ENCODE data around the gene SORBS1. TPM values are rescaled to one million over a fixed set of nuclear protein-coding genes. Genes with fewer than 3 reads are reported as not detected.

The SORBS1 gene
- total RNA-seq, 1 donor from 2014 or later: 116 TPM

- intact Hi-C loops (cut with DNase I): no loop called here
- Histone ChIP-seq H3K27me3 (no peaks in the 10 kb centered on the region), H3K4me3 (no peak overlapping the region), H3K36me3 (no peaks in the 10 kb centered on the region), H3K27ac (peak overlapping the region; percentile 91), H3K9me3 (no peaks in the 10 kb centered on the region), H3K4me1 (peaks cover 84% of the 10 kb centered on the region)
- DNase-seq (ENCODE audit: extremely low spot score in 2 of 2): peak in 1 of 2 donors; percentile 86
- TF ChIP-seq POLR2AphosphoS5 (IDR thresholded peaks at IDR 0.05; ENCODE audit: insufficient read depth in 1 of 2, low read depth in 1 of 2) (no peak), POLR2A (IDR thresholded peaks at IDR 0.05) (no peak), CTCF (IDR thresholded peaks at IDR 0.05) (no peak)
Observed at GRCh38 chr10:95277201-95277570, 284.0 kb downstream of the SORBS1 start.

GRCh38 chr10:95276367-95277200, 284.6 kb downstream of the SORBS1 start:
- H3K4me3 ChIP-seq: no peak overlapping the region
- peak overlapping the region; percentile 91 for H3K27ac ChIP-seq
- TF ChIP-seq POLR2A (IDR thresholded peaks at IDR 0.05) (no peak), CTCF (IDR thresholded peaks at IDR 0.05) (no peak), POLR2AphosphoS5 (IDR thresholded peaks at IDR 0.05; ENCODE audit: insufficient read depth in 1 of 2, low read depth in 1 of 2) (no peak)
- H3K9me3 ChIP-seq: no peaks in the 10 kb centered on the region
- no peaks in the 10 kb centered on the region for H3K27me3 ChIP-seq
- DNase-seq (ENCODE audit: extremely low spot score in 2 of 2): peak in 1 of 2 donors; percentile 78
- H3K36me3 ChIP-seq: no peaks in the 10 kb centered on the region
- peaks cover 84% of the 10 kb centered on the region for H3K4me1 ChIP-seq
- intact Hi-C loops (cut with DNase I): no loop called here

- H3K9me3 ChIP-seq: no peaks in the 10 kb centered on the region
- intact Hi-C loops (cut with DNase I): no loop called here
- H3K4me1 ChIP-seq: peaks cover 76% of the 10 kb centered on the region
- peak overlapping the region; percentile 91 for H3K27ac ChIP-seq
- H3K27me3 ChIP-seq: no peaks in the 10 kb centered on the region
- DNase-seq (ENCODE audit: extremely low spot score in 2 of 2): peak in 1 of 2 donors; percentile 75
- TF ChIP-seq CTCF (IDR thresholded peaks at IDR 0.05): no peak
- peak in 1 of 2 donors; percentile 6 for TF ChIP-seq POLR2A (IDR thresholded peaks at IDR 0.05)
- TF ChIP-seq POLR2AphosphoS5 (IDR thresholded peaks at IDR 0.05; ENCODE audit: insufficient read depth in 1 of 2, low read depth in 1 of 2): peak in 1 of 2 donors; percentile 69
- no peaks in the 10 kb centered on the region for H3K36me3 ChIP-seq
- H3K4me3 ChIP-seq: no peak overlapping the region
Observed at GRCh38 chr10:95275726-95276366, 285.3 kb downstream of the SORBS1 start.

- Histone ChIP-seq H3K4me1 (peaks cover 63% of the 10 kb centered on the region), H3K27ac (peak overlapping the region; percentile 91), H3K9me3 (no peaks in the 10 kb centered on the region), H3K27me3 (no peaks in the 10 kb centered on the region), H3K36me3 (no peaks in the 10 kb centered on the region), H3K4me3 (peak overlapping the region in 1 of 2 donors; percentile 2)
- intact Hi-C loops (cut with DNase I): no loop called here
- TF ChIP-seq POLR2AphosphoS5 (IDR thresholded peaks at IDR 0.05; ENCODE audit: insufficient read depth in 1 of 2, low read depth in 1 of 2) (peak; percentile 48 to 96), CTCF (IDR thresholded peaks at IDR 0.05) (no peak)
- peak in 1 of 2 donors; percentile 98 for DNase-seq (ENCODE audit: extremely low spot score in 2 of 2)
Observed at GRCh38 chr10:95273393-95274312, 287.5 kb downstream of the SORBS1 start.
